Ureter (tissue), 1 donor: ENCODE measurements around the gene GTF2H1. TPM values are rescaled to one million over a fixed set of nuclear protein-coding genes. Genes with fewer than 3 reads are reported as not detected.

Experiments
- total RNA-seq: library from RNA; stranded (reverse); gene quantifications from one replicate; pipeline ENCODE4 v1.2.4, GENCODE V29; 2023
- donor health status: DM: yes; HTN: yes; CAD: no.

The GTF2H1 gene
- total RNA-seq, 1 donor from 2014 or later: 61.4 TPM

Other genes starting within 250 kb of the GTF2H1 start
- gene SAAL1, start 216.5 kb upstream of the GTF2H1 start, total RNA-seq: 21.5 TPM
- gene MRGPRX3, start 190.0 kb upstream of the GTF2H1 start, total RNA-seq: not detected
- gene MRGPRX4, start 149.7 kb upstream of the GTF2H1 start, total RNA-seq: not detected
- gene SAA4, start 85.8 kb upstream of the GTF2H1 start, total RNA-seq: not detected
- gene SAA2, start 73.9 kb upstream of the GTF2H1 start, total RNA-seq: 6.7 TPM
- 5.5 TPM for gene SAA1, start 56.3 kb upstream of the GTF2H1 start, total RNA-seq
- 18.1 TPM for gene HPS5, start 427 bp upstream of the GTF2H1 start, total RNA-seq
- gene LDHA, start 72.0 kb downstream of the GTF2H1 start, total RNA-seq: 304 TPM
- gene LDHC, start 89.8 kb downstream of the GTF2H1 start, total RNA-seq: not detected
- not detected for gene LDHAL6A, start 133.3 kb downstream of the GTF2H1 start, total RNA-seq
- 51.5 TPM for gene TSG101, start 204.4 kb downstream of the GTF2H1 start, total RNA-seq